Chondrocyte (in vitro differentiated cells): ENCODE measurements around the gene TJP3. TPM values are rescaled to one million over a fixed set of nuclear protein-coding genes. Genes with fewer than 3 reads are reported as not detected.
A peak's percentile ranks its signal among the peaks of the same experiment; 100 is the strongest.

Source experiments
- DNase-seq: peaks from one replicate; pipeline ENCODE4 v3.0.0; 2021; ENCODE audit warnings: mixed read lengths, low spot score
- H3K27ac Mint-ChIP-seq: one replicate; pipeline ENCODE4 v1.8.0; 2021; ENCODE audit warnings: mild to moderate bottlenecking, moderate library complexity, mixed read lengths; ENCODE audit not compliant: unreplicated experiment
- H3K27me3 Mint-ChIP-seq: 2 replicates; pipeline ENCODE4 v1.8.0; 2021; ENCODE audit warnings: low read depth, mixed read lengths
- H3K36me3 Mint-ChIP-seq: 2 replicates; pipeline ENCODE4 v1.8.0; 2021; ENCODE audit warnings: low read depth, mixed read lengths
- H3K4me1 Mint-ChIP-seq: 2 replicates; pipeline ENCODE4 v1.8.0; 2021; ENCODE audit warnings: low read depth, mild to moderate bottlenecking, mixed read lengths
- H3K4me3 Mint-ChIP-seq: one replicate; pipeline ENCODE4 v1.8.0; 2021; ENCODE audit warnings: mild to moderate bottlenecking, moderate library complexity, mixed read lengths; ENCODE audit not compliant: unreplicated experiment
- H3K9me3 Mint-ChIP-seq: 2 replicates; pipeline ENCODE4 v1.8.0; 2021; ENCODE audit warnings: low read depth, mixed read lengths
- CTCF ChIP-seq: fragments of 200-600 bp; sonication (generic); IDR thresholded peaks from 2 replicates; pipeline ENCODE4 v1.5.0; 2021; ENCODE audit warnings: antibody characterized with exemption, mild to moderate bottlenecking, moderate library complexity
- total RNA-seq: library from RNA; stranded (reverse); gene quantifications from 3 replicates; pipeline ENCODE4 v1.2.1, GENCODE V29; 2021

Gene TJP3
- total RNA-seq, 1 donor from 2014 or later, result not detected

GRCh38 chr19:3700242-3701032, 7.7 kb upstream of the TJP3 start, which contains the start of gene PIP5K1C:
TSS of gene PIP5K1C (minus strand) at chr19:3700468. CDS start at chr19:3700390, 78 bp downstream.
- Mint-ChIP-seq H3K27ac (peak within 1 kb of the TSS; percentile 91), H3K27me3 (no peaks in the 10 kb centered on the region), H3K4me1 (peaks cover 24% of the 10 kb centered on the region), H3K36me3 (no peaks in the 10 kb centered on the region), H3K4me3 (peak within 1 kb of the TSS; percentile 92), H3K9me3 (no peaks in the 10 kb centered on the region)
- DNase-seq, result no peak
- TF ChIP-seq CTCF, result peak; percentile 82

GRCh38 chr19:3701200-3701599, 7.0 kb upstream of the TJP3 start:
- TF ChIP-seq CTCF, result no peak
- no peak overlapping the region for H3K4me3 Mint-ChIP-seq

GRCh38 chr19:3707868-3708206, 347 bp upstream of the TJP3 start:
- DNase-seq, result no peak
- Mint-ChIP-seq H3K27me3 (peaks cover 5% of the 10 kb centered on the region), H3K4me3 (no peak overlapping the region), H3K9me3 (no peaks in the 10 kb centered on the region), H3K4me1 (peaks cover 6% of the 10 kb centered on the region), H3K27ac (no peak overlapping the region), H3K36me3 (no peaks in the 10 kb centered on the region)
- TF ChIP-seq CTCF, result no peak

More at GRCh38 chr19:3701200-3701599, 7.0 kb upstream of the TJP3 start:
- Mint-ChIP-seq H3K27me3 (no peaks in the 10 kb centered on the region), H3K9me3 (no peaks in the 10 kb centered on the region), H3K4me1 (peaks cover 22% of the 10 kb centered on the region), H3K36me3 (no peaks in the 10 kb centered on the region), H3K27ac (no peak overlapping the region)
- no peak for DNase-seq

GRCh38 chr19:3710265-3710812, 2.2 kb downstream of the TJP3 start:
- H3K9me3 Mint-ChIP-seq, result no peaks in the 10 kb centered on the region
- H3K27me3 Mint-ChIP-seq, result peaks cover 5% of the 10 kb centered on the region
- no peak for DNase-seq
- peaks cover 9% of the 10 kb centered on the region for H3K4me1 Mint-ChIP-seq
- H3K4me3 Mint-ChIP-seq, result no peak overlapping the region
- no peak overlapping the region for H3K27ac Mint-ChIP-seq
- no peak for TF ChIP-seq CTCF
- no peaks in the 10 kb centered on the region for H3K36me3 Mint-ChIP-seq

GRCh38 chr19:3712663-3713611, 4.8 kb downstream of the TJP3 start:
- H3K27me3 Mint-ChIP-seq, result peaks cover 5% of the 10 kb centered on the region
- H3K9me3 Mint-ChIP-seq, result no peaks in the 10 kb centered on the region
- TF ChIP-seq CTCF, result no peak
- no peak for DNase-seq
- H3K4me1 Mint-ChIP-seq, result peaks cover 9% of the 10 kb centered on the region
- H3K4me3 Mint-ChIP-seq, result no peak overlapping the region
- no peaks in the 10 kb centered on the region for H3K36me3 Mint-ChIP-seq
- H3K27ac Mint-ChIP-seq, result no peak overlapping the region
